ENCODE results near the gene OR2B2.

OR2B2 gene

DNA sequence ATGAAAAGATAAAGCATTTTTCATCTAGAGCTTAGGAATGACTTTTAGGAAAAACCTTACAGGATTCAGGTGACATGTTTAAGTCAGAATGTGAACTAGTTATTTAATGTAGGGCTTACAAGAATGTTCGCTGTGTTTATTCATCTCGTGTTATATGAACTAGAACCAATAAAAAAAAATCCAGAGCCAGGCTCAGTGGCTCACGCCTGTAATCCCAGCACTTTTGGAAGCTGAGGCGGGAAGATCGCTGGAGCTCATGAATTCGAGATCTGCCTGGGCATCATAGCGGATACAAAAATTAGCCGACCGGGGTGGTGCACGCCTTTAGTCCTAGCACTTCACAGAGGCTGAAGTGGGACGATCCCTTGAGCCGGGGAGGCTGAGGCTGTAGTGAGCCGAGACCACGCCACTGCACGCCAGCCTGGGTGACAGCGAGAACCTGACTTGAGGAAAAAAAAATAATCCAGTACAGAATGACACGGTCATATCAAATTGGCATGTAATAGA lies 46.3 kb downstream of the OR2B2 start:
- peak; percentile 28 for DNase-seq (ENCODE audit: low read depth)
- TF ChIP-seq, protein P1, sequence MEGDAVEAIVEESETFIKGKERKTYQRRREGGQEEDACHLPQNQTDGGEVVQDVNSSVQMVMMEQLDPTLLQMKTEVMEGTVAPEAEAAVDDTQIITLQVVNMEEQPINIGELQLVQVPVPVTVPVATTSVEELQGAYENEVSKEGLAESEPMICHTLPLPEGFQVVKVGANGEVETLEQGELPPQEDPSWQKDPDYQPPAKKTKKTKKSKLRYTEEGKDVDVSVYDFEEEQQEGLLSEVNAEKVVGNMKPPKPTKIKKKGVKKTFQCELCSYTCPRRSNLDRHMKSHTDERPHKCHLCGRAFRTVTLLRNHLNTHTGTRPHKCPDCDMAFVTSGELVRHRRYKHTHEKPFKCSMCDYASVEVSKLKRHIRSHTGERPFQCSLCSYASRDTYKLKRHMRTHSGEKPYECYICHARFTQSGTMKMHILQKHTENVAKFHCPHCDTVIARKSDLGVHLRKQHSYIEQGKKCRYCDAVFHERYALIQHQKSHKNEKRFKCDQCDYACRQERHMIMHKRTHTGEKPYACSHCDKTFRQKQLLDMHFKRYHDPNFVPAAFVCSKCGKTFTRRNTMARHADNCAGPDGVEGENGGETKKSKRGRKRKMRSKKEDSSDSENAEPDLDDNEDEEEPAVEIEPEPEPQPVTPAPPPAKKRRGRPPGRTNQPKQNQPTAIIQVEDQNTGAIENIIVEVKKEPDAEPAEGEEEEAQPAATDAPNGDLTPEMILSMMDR (IDR thresholded peaks at IDR 0.05; ENCODE audit: insufficient read depth, low read depth, low read length, missing control alignments): no peak
- peak overlapping the region; percentile 83 for H3K4me3 ChIP-seq (ENCODE audit: low read length)

DNA sequence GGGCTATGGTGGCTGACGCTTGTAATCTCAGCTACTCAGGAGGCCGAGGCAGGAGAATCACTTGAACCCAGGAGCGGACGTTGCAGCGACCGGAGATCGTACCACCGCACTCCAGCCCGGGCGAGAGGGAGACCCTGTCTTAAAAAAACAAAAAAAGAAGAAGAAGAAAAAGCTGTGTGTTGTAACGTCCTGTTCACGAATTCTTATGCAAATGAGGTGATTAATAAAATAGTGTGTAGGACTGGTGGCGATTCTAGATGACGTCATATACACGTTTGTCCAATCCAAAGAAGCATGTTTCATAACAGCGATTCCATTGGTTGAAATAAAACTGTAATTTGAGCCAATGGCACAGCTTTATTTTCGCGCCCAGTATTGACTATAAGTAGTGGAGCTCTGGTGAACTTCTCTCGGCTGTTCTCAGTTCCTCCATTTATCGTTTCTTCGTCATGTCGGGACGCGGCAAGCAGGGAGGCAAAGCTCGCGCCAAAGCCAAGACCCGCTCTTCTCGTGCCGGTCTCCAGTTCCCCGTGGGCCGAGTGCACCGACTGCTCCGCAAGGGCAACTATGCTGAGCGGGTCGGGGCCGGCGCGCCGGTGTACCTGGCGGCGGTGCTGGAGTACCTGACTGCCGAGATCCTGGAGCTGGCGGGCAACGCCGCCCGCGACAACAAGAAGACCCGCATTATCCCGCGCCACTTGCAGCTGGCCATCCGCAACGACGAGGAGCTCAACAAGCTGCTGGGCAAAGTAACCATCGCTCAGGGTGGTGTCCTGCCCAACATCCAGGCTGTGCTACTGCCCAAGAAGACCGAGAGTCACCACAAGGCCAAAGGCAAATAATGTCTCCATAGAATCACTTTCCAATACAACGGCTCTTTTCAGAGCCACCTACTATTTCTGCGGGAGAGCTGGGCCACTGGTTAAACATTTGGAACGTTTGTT lies 47.0 kb downstream of the OR2B2 start:
- DNase-seq (ENCODE audit: low read depth): peak; percentile 99
- peak overlapping the region; percentile 83 for H3K4me3 ChIP-seq (ENCODE audit: low read length)
- TF ChIP-seq, protein P1 (IDR thresholded peaks at IDR 0.05; ENCODE audit: insufficient read depth, low read depth, low read length, missing control alignments): no peak

DNA sequence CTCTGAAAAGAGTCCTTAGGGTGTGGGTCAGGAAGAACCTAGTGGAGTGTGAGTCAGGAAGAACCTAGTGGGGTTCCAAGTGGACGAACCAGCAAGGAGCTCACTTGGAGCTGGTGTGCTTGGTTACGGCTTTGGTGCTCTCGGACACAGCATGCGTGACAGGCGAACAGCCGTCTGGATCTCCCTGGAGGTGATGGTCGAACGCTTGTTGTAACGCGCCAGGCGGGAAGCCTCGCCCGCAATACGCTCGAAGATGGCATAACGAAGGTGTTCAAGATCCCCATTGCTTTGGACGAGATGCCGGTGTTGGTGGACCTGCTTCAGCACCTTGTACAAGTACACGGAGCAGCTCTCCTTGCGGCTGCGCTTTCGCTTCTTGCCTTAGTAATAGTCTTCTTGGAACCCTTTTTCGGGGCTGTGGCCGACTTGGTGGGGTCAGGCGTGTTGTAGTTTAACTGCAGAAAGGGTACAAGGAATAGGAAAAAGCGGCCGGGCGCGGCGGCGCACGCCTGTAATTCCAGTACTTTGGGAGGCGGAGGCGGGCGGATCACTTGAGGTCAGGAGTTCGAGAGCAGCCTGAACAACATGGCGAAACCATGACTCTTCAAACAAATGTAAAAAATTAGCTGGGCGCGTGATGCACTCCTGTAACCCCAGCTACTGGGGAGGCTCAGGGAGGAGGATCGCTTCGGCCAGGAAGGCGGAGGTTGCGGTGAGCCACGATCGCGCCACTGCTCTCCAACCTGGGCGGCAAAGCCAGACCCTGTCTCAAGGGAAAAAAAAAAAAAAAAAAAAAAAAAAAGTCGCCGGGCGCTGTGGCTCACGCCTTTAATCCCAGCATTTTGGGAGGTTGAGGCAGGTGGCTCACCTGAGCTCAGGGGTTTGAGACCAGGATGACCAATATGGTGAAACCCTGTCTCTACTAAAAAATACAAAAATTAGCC lies 48.0 kb downstream of the OR2B2 start:
- DNase-seq (ENCODE audit: low read depth): peak; percentile 22
- H3K4me3 ChIP-seq (ENCODE audit: low read length): peak overlapping the region; percentile 83
- TF ChIP-seq, protein P1 (IDR thresholded peaks at IDR 0.05; ENCODE audit: insufficient read depth, low read depth, low read length, missing control alignments): no peak

DNA sequence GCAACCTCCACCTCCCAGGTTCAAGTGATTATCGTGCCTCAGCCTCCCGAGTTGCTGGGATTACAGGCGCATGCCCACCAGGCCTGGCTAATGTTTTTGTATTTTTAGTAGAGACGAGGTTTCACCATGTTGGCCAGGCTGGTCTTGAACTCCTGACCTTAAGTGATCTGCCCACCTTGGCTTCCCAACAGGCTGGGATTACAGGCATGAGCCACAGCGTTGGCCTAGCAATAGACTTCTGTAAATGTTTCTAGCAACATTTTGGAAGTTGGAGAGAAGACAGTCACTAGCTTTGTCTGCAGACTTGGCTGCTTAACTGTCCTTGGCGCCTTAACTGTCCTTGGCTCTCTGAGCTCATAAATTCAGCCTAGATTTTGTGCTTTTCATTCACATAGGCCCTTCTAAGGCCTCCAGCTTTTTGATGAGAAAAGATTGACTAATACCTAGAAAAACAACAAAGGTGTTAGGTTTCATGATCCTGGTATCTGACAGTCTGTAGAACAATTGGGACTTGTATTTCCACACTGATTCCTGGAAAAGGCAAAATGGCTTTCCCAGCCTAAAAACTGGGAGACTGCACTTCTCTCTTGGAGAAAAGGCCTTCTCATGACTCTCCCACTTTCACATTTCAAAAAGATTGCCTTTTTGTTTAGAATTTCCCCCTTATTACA lies 49.7 kb downstream of the OR2B2 start:
- TF ChIP-seq, protein P1 (IDR thresholded peaks at IDR 0.05; ENCODE audit: insufficient read depth, low read depth, low read length, missing control alignments): no peak
- peak; percentile 32 for DNase-seq (ENCODE audit: low read depth)
- no peak overlapping the region for H3K4me3 ChIP-seq (ENCODE audit: low read length)

DNA sequence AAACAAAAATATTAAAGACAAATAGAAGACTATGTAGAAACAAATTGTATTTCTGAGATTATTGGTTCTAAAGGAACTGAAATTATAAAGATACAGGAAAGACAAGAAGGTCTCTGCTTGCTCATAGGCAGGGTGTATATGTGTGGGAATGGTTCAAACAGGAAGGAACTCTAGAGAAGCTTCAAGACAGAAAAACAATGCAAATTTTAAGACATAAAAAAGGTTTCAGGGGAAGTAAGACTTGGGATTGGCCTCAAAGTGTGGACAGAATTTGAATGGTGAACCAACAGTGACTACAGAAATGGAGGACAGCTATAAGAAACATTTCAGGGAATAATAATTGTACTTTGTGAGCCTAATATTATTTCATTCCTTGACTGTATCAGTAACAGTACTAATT lies 50.3 kb downstream of the OR2B2 start:
- TF ChIP-seq, protein P1 (IDR thresholded peaks at IDR 0.05; ENCODE audit: insufficient read depth, low read depth, low read length, missing control alignments): no peak
- no peak overlapping the region for H3K4me3 ChIP-seq (ENCODE audit: low read length)
- no peak for DNase-seq (ENCODE audit: low read depth)

DNA sequence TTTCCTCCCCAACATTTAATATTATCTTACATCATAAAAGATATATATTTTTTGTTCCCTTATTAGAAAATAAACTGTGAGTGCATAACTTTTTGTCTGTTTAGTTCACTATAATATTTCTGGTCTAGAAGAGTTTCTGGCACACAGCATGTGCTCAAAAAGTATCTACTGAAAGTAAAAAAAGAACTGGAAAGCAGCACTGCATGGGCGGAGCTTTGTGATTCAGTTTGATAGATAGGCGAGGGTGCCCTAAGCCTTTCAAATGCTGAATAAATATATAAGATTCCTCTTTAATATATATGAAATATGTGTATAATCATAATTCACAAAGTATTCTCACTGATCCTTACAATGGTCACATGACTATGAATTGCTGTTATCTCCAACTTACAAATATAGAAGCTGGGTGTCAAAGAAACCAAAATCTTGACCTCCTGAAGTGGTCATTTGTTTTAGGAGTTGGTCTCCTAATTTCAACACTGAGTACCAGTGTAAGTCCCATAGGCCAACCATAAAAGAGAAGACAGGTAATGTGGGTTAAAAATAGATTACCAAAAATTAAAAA lies 50.8 kb downstream of the OR2B2 start:
- H3K4me3 ChIP-seq (ENCODE audit: low read length): no peak overlapping the region
- TF ChIP-seq, protein P1 (IDR thresholded peaks at IDR 0.05; ENCODE audit: insufficient read depth, low read depth, low read length, missing control alignments): no peak
- no peak for DNase-seq (ENCODE audit: low read depth)

Data from epithelial cell of esophagus (primary cell).